CD4-positive, alpha-beta T cell treated with Interleukin-15 for 4 hours (primary cell): Measurements from ENCODE around the gene HLA-G.
"Not testable (repeated sequence)": the region's sequence is repeated elsewhere in the genome, so short reads cannot be mapped to it uniquely, and the experiment has no call there.

Source experiments
- DNase-seq: peaks from one replicate; pipeline ENCODE4 v3.0.0-alpha.2; 2020; ENCODE audit warnings: low spot score

The HLA-G gene

DNA sequence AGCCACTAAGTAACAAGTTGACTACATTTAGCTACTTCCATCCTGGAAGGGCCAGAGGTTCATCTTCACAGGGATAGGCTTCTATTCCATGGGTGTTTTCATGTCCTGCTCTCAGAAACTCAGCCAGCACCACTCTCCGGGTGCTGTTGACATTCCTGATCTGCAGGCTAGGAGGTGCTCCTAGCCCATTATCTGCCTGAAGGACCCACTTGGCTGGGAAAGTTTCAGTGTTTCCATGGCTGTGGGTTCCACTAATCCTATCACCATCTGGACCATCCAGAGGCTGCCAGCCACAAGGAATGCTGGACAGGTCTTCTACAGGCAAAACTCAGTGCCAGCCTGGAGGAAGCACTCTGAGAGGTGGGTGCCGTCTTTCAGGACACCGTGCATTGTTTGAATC, 45.2 kb downstream of the HLA-G start:
- DNase-seq = no peak

DNA sequence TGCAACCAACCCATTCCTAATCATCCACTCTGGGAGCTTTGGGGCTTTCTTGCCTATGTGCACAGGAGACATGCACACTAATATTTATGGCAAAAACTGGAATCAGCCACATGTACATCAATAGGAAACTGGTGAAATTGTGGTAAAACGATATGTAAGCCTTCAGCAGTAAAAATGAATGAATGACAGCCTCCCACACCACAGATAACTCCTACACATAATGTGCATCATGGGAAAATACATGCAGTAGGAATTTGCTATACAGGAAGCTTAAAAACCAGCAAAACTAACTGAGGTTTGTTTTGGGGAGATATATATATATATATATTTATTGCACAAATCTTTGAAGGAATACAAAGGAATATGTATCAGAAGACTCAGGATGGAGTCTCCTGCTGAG, 47.6 kb downstream of the HLA-G start:
- DNase-seq = no peak

DNA sequence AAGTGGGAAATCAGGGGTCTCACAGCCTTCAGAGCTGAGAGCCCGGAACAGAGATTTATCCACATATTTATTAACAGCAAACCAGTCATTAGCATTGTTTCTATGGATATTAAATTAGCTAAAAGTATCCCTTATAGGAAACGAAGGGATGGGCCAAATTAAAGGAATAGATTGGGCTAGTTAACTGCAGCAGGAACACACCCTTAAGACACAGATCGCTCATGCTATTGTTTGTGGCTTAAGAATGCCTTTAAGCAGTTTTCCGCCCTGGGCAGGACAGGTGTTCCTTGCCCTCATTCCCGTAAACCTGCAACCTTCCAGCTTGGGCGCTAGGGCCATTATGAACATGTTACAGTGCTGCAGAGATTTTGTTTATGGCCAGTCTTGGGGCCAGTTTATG, 48.1 kb downstream of the HLA-G start:
- not testable (repeated sequence) for DNase-seq
